GM21737 (cell line): ENCODE results near the gene ARHGEF9.
A peak's percentile ranks its signal among the peaks of the same experiment; 100 is the strongest.
"Not testable (repeated sequence)": the region's sequence is repeated elsewhere in the genome, so short reads cannot be mapped to it uniquely, and the experiment has no call there.

Experiments used
- ATAC-seq: cut with Tn5 transposase; IDR thresholded peaks from one replicate; pipeline ENCODE4 v1.9.1; 2021; ENCODE audit warnings: mild to moderate bottlenecking, moderate library complexity; ENCODE audit not compliant: unreplicated experiment

The ARHGEF9 gene

DNA sequence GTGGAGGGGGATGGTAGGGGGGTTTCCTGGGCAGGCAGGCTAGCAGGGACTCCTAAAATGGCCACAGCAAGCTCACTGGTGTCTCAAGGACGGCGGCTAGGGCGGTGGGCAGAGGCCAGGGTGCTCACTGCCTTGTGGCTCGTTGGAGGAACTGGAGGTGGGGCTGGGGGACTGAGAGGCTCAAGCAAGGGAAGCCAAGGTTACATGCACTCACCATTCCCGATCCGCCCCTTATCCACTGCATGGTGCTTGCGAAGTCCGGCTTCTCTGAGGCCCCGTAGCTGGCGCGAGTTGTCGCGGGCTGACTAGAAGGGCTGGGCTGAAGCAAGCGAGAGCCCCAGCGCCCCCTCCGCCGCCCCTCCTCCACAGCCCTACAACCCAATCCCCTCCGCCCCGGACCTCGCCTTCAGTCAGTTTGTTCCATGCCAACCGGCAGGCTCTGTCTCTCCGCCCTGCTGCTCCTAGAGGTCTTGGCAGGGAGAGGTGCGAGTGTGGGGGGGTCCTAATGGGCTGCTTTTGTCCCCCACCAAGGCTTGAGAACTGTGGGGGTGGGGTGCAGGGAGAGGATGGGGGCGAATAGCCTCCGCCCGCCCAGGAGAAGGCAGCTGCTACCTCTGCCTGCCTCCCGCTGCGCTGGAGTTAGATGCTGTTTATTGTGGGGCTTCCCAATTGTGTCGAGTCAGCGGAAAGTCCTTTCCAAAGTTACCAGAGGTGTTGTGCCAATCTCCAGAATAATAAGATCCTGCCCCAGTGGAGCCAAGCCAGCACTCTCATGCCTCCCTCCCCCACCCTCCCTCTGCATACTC, at the start of gene ARHGEF9:
Gene ARHGEF9 (minus strand): TSS at position 313 of the 806 bp plus-strand sequence. CDS start 69 bp downstream, at position 244.
- ATAC-seq = no peak

DNA sequence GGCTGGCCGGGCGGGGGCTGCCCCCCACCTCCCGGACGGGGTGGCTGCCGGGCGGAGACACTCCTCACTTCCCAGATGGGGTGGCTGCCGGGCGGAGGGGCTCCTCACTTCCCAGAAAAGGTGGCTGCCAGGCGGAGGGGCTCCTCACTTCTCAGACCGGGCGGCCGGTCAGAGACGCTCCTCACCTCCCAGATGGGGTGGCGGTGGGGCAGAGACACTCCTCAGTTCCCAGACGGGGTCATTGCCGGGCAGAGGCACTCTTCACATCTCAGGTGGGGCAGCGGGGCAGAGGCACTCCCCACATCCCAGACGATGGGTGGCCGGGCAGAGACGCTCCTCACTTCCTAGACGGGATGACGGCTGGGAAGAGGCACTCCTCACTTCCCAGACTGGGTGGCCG, 40.4 kb upstream of the ARHGEF9 start:
- ATAC-seq = not testable (repeated sequence)

DNA sequence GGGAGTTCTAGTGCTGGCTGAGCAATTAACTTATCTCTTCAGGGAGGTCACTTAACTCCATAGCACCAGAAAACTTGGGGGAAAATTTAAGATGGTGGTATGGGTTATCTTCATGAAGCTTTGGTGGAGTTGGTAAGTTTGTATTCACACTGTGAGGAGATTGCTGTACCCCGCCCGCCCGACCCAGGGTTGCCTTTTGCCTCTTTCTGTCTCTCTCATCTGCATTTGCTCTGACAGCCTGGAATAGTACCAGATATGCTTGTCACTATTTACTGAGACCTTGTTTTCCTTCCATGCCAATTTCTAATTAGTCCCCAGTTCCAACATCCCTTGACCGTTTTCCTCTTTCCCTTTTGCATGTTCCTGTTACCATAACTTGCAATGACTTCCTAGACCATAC, 33.1 kb upstream of the ARHGEF9 start:
- ATAC-seq = no peak

DNA sequence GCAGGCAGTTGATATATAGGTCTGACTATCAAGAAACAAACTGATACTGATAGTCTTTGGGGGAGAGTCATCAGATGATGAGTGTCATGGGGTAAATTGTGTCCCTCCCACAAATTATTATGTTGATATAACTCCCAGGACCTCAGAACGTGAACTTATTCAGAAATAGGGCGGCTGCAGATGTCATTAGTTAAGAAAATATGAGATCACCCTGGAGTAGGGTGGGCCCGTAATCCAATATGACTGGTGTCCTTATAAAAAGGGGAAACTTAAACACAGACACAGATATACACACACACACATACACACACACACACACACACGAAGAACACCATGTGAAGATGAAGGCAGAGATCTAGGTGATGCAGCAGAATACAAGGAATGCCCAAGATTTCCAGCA, 32.7 kb upstream of the ARHGEF9 start:
- no peak for ATAC-seq

DNA sequence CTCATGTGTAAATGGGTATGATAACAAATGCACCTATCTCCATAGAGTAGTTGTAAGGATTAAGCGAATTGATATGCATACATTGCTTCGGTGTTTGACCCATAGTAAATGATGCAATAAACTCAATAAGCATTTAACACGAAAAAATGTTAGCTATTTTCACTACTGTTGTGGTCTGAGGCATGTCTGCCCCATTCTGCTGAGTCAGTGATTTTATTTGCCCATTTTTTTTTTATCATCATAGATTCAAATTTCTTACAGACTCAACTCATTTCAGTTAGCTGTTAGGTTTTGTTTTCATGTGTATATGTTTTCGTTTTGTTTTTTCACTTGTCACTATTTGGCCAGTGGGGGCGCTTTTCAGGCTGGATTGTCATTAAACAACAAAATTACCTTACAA, 27.8 kb upstream of the ARHGEF9 start:
- ATAC-seq = no peak

DNA sequence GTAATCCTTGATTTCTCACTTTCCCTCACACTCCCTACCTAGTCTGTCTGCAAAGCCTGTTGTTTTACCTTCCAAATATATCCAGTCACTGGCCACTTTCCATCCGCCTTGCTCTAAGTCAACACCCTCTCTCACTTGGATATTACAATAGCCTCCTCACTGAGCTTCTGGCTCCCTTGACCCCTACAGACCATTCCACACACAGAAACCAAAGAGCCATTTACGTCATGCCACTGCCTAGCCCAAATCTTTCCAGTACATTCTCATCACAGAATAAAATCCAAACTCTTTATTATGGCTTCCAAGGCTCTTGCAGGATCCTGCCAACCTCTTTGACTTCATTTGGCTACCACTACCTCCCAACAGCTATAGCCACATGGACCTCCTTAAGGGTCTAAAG, 25.7 kb upstream of the ARHGEF9 start:
- no peak for ATAC-seq

DNA sequence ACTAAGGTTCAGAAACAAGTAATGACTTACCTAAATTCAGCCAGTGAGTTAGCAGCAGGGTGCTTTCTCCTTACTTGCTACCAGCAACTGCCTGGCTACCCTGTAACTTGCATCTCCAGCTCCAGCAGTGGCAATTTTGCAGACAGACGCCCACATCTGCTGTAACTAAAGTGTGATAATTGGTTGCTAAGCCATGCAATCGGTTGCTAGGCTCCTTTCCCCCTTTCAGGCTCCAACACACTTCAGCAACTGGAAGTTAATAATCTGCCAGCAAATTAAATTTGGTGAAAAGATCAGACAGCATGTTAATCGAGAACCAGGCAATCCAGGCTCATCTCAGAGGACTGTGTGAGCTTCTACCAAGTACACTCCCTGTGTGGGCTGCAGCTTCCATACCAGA, 24.2 kb upstream of the ARHGEF9 start:
- no peak for ATAC-seq

DNA sequence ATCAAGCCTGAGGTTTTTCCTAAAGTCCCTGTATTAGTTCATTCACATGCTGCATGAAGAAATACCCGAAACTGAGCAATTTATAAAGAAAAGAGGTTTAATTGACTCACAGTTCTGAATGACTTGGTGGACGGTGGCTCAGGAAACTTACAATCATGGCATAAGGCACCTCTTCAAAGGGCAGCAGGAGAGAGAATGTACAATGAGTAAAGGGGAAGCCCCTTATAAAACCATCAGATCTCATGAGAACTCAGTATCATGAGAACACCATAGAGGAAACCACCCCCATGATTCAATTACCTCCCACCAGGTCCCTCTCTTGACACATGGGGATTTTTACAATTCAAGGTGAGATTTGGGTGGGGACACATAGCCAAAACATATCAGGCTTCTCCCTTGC, 10.4 kb upstream of the ARHGEF9 start:
- ATAC-seq = not testable (repeated sequence)

DNA sequence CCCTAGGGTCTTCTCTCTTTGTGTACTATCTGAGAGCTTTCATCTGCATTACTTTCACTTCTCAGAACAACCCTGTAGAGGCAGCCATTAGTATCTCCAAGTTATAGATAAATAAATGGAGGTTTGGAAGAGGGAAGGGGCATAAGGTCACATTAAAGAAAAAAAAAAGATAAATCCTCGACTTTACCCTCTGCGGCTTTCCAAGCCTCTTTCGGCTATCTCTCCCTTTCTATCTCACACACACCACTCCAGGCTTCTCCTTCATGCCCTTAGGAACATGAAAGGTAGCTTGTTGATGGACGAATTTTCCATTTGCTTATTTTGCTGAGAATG, 660 bp upstream of the ARHGEF9 start:
- ATAC-seq = no peak

DNA sequence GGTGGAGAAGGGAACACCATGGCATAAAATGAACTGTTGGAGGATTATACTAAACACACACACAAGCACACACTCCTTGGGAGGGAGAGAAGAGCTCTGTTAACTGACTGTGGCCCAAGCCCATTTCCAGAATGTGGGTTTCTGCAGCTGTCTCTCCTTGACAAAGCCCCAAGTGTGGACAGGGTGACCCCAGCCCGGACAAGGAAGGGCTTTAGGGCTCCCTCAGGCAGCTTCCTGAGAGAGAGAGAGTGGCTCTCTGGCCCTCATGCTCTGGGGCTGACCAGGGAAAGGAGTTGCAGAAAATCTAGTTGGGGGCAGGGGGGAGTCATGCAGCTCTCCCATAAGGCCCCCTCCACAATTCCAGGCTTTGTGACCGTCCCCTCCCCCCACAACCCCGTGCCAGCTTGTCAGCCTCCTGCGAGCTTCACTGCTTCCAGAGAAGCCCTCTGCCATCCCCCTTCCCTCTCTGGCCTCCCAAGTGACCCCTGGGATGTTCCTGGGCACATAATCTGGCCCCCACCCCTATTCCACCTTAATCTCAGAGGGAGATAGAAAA, 590 bp downstream of the ARHGEF9 start:
- ATAC-seq = no peak

DNA sequence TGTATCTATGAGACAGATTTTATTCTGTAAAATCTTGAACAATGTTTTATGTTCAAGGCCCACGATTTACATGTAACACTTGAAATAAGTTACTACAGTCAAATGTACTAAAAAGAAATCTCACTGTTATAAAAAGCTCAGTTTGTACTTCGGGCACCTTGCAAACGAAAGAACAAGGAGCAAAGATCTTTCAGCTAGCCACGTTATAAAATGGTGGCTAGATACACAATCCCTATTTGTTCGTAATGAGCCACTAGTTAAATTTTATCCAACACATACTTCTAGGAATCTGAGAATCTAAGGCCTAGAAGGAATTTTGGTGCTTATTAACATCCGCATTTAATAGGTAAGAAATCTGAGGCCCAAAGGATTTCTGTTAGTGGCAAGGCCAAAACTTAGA, 2.5 kb downstream of the ARHGEF9 start:
- ATAC-seq = no peak

DNA sequence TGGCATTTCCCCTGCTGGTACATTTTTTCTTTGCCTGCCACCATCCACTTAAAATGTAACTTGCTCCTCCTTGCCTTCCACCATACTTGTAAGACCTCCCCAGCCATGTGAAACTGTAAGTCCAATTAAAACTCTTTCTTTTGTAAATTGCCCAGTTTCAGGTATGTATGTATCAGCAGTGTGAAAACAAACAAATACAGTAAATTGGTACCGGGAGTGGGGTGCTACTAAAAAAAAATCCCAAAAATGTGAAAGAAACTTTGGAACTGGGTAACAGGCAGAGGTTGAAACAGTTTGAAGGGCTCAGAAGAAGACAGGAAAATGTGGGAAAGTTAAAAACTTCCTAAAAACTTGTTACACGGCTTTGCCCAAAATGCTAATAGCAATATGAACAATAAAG, 16.3 kb downstream of the ARHGEF9 start:
- ATAC-seq = no peak

DNA sequence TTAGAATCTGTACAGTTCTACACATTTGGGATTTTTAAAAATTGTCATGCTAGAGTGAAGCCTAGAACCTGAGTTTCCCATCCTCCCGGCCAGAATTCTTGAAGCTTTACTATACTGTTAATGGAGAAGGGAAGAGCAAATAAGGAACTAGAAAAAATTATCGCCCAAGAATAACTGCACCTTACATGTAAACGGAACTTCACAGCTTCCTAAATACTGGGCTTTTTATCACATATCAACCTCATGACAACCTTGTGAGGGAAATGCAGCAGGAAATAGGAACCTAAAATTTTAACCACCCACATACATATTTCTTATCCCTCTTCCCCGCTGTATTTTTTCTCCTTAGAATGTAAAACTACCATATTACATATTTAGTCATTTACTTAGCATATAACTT, 19.3 kb downstream of the ARHGEF9 start:
- no peak for ATAC-seq

DNA sequence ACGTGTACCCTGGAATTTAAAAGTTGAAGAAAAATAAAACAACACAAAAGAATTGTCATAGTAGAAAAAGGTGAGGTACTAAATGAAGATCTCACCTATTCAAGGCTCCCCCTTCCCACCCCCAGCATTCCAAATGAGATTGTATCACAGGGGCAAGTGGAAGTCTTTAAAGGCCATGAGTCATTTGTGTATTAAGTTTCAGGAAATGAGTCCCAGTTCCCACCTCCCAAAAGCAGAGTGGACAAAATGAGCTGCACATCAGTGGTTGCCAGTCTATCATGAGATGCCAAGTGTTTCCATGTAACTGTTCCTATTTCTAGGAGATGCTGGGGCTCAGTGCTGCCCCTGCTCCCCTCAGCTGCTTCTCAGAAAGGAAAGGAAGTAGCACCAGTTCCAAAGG, 20.1 kb downstream of the ARHGEF9 start:
- no peak for ATAC-seq

DNA sequence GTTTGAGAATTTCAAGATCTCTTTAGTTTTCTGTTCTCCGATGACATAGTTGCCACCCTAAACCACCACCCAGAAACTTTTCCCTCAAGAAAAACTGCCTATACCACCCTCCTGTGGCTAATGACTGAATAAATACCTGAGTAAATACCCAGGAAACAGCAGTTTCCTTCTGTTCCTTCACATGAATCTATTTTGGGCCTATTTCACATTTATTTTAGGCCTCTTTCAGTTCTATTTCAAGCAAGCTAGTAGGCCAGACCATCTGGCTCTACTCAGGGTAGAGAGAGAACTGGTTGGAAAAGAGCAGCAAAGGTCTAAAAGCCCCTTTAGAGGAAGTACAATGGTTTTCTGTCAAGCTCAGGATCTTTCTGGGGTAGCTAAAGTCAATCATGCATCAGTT, 23.4 kb downstream of the ARHGEF9 start:
- peak; percentile 85 for ATAC-seq

DNA sequence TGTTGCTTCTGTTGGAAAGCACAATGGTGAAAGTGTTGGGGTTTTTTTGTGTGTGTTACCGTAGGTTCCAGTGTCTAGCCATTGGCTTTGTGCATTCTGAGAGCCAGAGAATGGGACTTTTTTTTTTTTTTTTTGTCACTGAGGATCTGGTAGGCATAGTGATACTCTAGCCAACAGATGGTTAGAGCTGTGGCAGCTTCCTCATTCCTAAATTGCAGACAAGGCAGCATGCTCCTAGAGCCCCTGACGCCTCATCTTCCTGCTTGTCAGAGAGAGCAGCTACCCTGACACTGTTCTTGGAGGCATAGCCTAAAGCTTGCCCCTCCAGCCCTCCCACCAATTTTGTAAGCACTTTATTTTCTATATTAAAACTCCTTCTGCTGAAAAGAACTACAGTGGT, 27.0 kb downstream of the ARHGEF9 start:
- no peak for ATAC-seq

DNA sequence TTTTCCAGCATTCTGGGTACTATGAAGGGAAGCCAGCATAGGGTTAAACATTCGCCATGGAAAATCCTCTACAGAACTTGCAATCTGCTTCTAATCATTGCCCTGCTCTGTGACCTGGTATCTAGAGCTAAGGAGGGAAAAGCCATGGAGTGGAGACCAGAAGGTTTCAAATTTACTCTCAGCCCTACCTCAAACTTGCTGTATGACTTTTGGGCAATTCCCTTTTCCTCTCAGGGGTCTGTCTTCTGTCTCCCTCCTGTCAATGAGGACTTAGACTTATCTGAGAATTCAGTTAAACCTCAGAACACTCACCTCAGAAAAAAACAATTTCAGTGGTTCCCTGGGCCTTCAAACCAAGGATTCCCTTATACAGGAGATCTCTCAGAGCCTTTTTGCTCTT, 29.1 kb downstream of the ARHGEF9 start:
- ATAC-seq = no peak

DNA sequence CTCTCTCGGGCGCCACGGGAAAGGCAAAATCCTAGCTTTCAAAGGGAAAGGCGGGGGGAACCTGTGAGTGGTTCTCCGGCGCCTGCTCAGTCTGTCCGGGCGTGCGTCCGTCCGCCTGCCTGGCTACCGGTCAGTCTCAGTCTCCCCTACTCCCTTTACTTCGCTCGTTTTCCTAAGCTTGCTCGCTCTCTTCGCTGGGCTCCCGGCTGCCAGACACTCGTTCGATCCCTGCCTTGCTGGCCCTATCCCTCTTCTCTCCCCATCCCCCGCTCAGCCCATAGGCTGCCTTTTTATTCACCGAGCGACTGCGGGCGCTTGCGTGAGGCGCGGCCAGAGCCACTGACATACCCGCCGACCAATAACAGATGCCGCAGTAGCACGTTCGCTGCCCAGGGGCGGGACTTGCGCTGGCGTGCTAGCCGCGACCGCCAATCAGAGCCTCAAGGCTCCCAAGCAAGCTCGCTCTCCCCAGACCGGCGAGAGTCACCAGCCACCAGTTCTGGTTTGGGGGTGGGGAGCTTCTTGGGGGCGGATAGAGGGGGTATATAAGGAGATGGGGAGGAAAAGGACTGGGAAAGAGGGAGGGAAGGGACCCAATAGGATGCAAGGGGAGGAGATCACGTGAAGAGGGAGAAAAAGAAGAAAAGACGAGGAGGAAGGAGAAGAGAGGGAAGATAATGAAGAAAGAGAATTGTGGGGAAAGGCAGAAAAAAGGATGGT, 30.0 kb downstream of the ARHGEF9 start:
- ATAC-seq = peak; percentile 99

DNA sequence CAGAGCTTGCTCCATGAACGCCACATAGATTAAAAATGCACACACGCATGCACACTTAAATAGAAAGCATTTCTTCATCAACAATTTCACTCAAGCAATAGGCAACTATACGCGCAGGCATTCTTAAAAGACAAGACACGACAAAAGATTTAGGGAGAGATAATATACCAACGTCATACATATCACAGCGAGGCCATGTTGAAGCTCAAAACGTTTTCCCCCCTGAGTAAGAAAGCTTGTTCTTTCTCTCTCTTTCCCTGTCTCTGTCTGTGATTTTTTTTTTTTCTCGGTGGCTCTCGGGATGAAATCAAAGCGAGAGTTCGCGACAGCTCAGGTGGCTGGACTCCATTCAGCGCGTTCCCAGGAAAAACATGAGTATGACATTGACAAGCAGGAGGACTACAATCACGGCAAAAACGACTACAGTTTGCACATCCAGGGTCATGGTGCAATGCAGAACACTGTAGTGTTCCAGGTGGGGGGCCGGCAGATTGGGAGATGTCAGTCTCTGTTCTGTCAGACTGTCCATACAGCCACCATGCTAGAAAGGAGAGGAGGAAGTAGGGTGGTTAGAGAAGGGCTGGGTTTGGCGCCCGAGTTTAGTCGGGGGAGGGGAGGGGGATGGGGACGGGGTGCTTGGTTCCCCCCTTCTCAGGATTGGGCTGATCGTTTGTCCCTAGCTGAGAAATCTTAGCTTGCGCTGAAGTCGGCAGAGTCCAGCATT, 30.7 kb downstream of the ARHGEF9 start:
- peak; percentile 26 for ATAC-seq

DNA sequence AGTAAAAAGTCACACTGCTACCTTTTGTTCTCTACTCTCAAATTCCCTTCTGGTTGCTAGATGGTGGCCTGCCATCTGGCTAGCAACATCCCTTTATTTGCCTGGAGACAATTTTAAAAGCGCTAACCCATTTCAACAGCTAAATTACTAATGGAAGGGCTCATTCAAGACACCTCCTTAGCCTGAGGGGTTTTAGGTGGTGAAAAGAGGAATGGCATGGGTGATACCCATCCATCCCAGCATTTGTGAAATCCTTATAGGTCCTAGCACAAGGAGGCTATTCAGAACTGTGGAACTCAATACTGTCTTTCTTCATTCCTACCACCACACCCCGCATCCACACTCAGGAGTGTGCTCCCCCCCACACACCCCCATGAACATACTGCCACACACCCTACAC, 33.5 kb downstream of the ARHGEF9 start:
- ATAC-seq = no peak

DNA sequence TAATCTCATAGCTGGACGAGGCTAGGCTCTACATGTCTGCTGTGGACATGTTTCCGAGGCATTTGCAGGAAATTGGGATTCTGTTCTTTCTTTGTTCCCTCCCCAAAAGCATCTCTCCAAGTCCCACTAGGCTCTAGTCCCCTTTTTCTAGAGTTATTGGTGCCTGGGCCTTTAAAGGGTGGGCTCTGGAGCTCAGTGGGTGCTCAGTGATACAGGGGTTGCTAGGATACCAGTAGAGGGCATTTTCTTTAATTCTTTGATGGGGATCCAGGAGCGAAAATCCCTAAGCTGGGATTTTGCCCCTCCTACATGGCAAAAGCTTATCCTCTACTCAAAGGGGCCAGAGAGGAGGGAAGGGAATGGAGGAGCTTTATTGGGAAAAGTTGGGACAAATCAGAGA, 34.2 kb downstream of the ARHGEF9 start:
- no peak for ATAC-seq

DNA sequence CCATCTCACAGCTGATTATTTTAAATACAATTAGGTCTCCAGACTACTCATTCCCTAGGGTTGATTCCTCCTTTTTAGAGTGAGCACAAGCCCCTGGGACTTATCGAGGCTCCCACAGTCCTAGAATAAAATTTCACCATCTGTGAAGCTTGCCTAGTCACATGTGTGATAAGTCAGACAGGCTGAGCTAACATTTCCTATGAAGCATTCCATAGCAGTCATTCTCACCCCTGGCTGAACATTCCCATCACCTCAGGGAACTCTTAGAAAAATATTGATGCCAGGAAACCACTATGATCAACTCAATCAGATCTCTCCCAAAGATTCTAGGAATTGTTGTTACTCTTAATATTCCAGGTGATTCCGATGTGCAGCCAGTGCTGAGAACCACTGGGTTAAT, 37.7 kb downstream of the ARHGEF9 start:
- no peak for ATAC-seq
